Measurements from ENCODE around the gene MAP4K4. TPM values are rescaled to one million over a fixed set of nuclear protein-coding genes. Genes with fewer than 3 reads are reported as not detected.

Gene MAP4K4
- total and polyA plus RNA-seq, 2 of the 13 experiments (the other 11 are each of a cell fraction or from before 2014, with no cell fraction given): 105 to 264 TPM

GRCh38 chr2:101858246-101858645 lies 160.7 kb downstream of the MAP4K4 start:
- peaks cover 45 to 89% of the 10 kb centered on the region in 2 experiments for H3K36me3 ChIP-seq (replicated peaks in 1 of 2; ENCODE audit: control insufficient read depth in 1 of 2, insufficient read depth in 2 of 2, low read length in 2 of 2)
- in situ Hi-C loops (cut with HindIII; ENCODE audit: extremely low pct_ligation_motif_present, low pct_unique_long_range_greater_than_20kb): no loop called here
- CTCF ChIA-PET (ENCODE audit: low intra/inter-chr PET ratio, low total read pairs): no interaction called here

GRCh38 chr2:101858910-101859309 lies 161.4 kb downstream of the MAP4K4 start:
- FAIRE-seq (no peak), ATAC-seq (no peak), DNase-seq (ENCODE audit: low spot score) (no peak)
- Histone ChIP-seq H3K27me3 (ENCODE audit: control insufficient read depth in 1 of 2, insufficient read depth in 2 of 2, low read length in 2 of 2) (no peaks in the 10 kb centered on the region), H2AFZ (ENCODE audit: low read length) (no peak overlapping the region), H3K79me2 (ENCODE audit: insufficient read depth, low read length) (no peaks in the 10 kb centered on the region), H3K4me1 (ENCODE audit: insufficient read depth, low read length) (peaks cover 34% of the 10 kb centered on the region), H3K9me3 (ENCODE audit: low read length) (no peaks in the 10 kb centered on the region), H3K36me3 (replicated peaks in 1 of 2; ENCODE audit: control insufficient read depth in 1 of 2, insufficient read depth in 2 of 2, low read length in 2 of 2) (peaks cover 46 to 89% of the 10 kb centered on the region in 2 experiments), H4K20me1 (ENCODE audit: insufficient read depth, low read length) (peaks cover 12% of the 10 kb centered on the region), H3K9ac (ENCODE audit: insufficient read depth, low read depth, low read length) (no peak overlapping the region), H3K4me3 (replicated peaks in 1 of 3; ENCODE audit: insufficient read depth in 1 of 3, low read depth in 2 of 3, low read length in 3 of 3) (no peak overlapping the region), H3K27ac (ENCODE audit: extremely low read length, insufficient read depth, low read length) (no peak overlapping the region), H3K4me2 (ENCODE audit: low read depth, low read length) (no peak overlapping the region)
- CTCF ChIA-PET (ENCODE audit: low intra/inter-chr PET ratio, low total read pairs): no interaction called here
- intact Hi-C loops (cut with micrococcal nuclease; ENCODE audit: unreplicated experiment) (no loop called here), in situ Hi-C loops (cut with HindIII; ENCODE audit: extremely low pct_ligation_motif_present, low pct_unique_long_range_greater_than_20kb) (no loop called here)
- 84% methylated on average over 4 of the region's 4 CpGs for WGBS (ENCODE audit: low lambda C conversion rate)
- no peak for TF ChIP-seq ZMYM4 (CRISPR knock-in tag; IDR thresholded peaks at IDR 0.05)
- TF ChIP-seq RBM22 (optimal IDR thresholded peaks at IDR 0.05; ENCODE audit: low read length): peak; percentile 62
- POLR2A ChIA-PET: no interaction called here
- BruUV-seq (replicated peaks): no TSS peak

More at GRCh38 chr2:101858246-101858645, 160.7 kb downstream of the MAP4K4 start:
- H3K4me1 ChIP-seq (ENCODE audit: insufficient read depth, low read length): peaks cover 34% of the 10 kb centered on the region
- DNase-seq (ENCODE audit: low spot score) (no peak), FAIRE-seq (no peak), ATAC-seq (no peak)
- H2AFZ ChIP-seq (ENCODE audit: low read length): no peak overlapping the region
- no TSS peak for BruUV-seq (replicated peaks)
- POLR2A ChIA-PET: no interaction called here
- H3K4me3 ChIP-seq (replicated peaks in 1 of 3; ENCODE audit: insufficient read depth in 1 of 3, low read depth in 2 of 3, low read length in 3 of 3): no peak overlapping the region
- peaks cover 12% of the 10 kb centered on the region for H4K20me1 ChIP-seq (ENCODE audit: insufficient read depth, low read length)
- intact Hi-C loops (cut with micrococcal nuclease; ENCODE audit: unreplicated experiment): no loop called here
- TF ChIP-seq ZNF607 (CRISPR knock-in tag; IDR thresholded peaks at IDR 0.05; ENCODE audit: borderline replicate concordance) (no peak), TBX2 (CRISPR knock-in tag; IDR thresholded peaks at IDR 0.05; ENCODE audit: borderline replicate concordance) (no peak), ZNF205 (CRISPR knock-in tag; IDR thresholded peaks at IDR 0.05) (no peak), SMAD3 (CRISPR knock-in tag; IDR thresholded peaks at IDR 0.05) (no peak), ZNF790 (CRISPR knock-in tag; IDR thresholded peaks at IDR 0.05; ENCODE audit: borderline replicate concordance) (no peak), ZNF564 (CRISPR knock-in tag; IDR thresholded peaks at IDR 0.05) (no peak), MAZ (IDR thresholded peaks at IDR 0.05; ENCODE audit: borderline replicate concordance, low read depth, low read length) (no peak), MAZ (CRISPR knock-in tag; IDR thresholded peaks at IDR 0.05; ENCODE audit: low read depth) (no peak), ZNF276 (CRISPR knock-in tag; IDR thresholded peaks at IDR 0.05; ENCODE audit: low read depth) (no peak), SRF (IDR thresholded peaks at IDR 0.05; ENCODE audit: low read depth, low read length) (no peak)
- no peaks in the 10 kb centered on the region for H3K27me3 ChIP-seq (ENCODE audit: control insufficient read depth in 1 of 2, insufficient read depth in 2 of 2, low read length in 2 of 2)
- H3K79me2 ChIP-seq (ENCODE audit: insufficient read depth, low read length): no peaks in the 10 kb centered on the region
- H3K4me2 ChIP-seq (ENCODE audit: low read depth, low read length): no peak overlapping the region
- H3K27ac ChIP-seq (ENCODE audit: extremely low read length, insufficient read depth, low read length): no peak overlapping the region
- no peaks in the 10 kb centered on the region for H3K9me3 ChIP-seq (ENCODE audit: low read length)
- H3K9ac ChIP-seq (ENCODE audit: insufficient read depth, low read depth, low read length): no peak overlapping the region
